RCC 7860 (cell line): ENCODE measurements around the gene RPP25.

Source experiments
- DNase-seq: peaks from one replicate; pipeline ENCODE4 v3.0.0-alpha.2; 2015; ENCODE audit warnings: low spot score
- FAIRE-seq: peaks from 2 replicates; lab custom pipeline; 2012; peaks lifted over from hg19 to GRCh38; lab: Jason Lieb, UNC

Gene RPP25, protein sequence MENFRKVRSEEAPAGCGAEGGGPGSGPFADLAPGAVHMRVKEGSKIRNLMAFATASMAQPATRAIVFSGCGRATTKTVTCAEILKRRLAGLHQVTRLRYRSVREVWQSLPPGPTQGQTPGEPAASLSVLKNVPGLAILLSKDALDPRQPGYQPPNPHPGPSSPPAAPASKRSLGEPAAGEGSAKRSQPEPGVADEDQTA

DNA sequence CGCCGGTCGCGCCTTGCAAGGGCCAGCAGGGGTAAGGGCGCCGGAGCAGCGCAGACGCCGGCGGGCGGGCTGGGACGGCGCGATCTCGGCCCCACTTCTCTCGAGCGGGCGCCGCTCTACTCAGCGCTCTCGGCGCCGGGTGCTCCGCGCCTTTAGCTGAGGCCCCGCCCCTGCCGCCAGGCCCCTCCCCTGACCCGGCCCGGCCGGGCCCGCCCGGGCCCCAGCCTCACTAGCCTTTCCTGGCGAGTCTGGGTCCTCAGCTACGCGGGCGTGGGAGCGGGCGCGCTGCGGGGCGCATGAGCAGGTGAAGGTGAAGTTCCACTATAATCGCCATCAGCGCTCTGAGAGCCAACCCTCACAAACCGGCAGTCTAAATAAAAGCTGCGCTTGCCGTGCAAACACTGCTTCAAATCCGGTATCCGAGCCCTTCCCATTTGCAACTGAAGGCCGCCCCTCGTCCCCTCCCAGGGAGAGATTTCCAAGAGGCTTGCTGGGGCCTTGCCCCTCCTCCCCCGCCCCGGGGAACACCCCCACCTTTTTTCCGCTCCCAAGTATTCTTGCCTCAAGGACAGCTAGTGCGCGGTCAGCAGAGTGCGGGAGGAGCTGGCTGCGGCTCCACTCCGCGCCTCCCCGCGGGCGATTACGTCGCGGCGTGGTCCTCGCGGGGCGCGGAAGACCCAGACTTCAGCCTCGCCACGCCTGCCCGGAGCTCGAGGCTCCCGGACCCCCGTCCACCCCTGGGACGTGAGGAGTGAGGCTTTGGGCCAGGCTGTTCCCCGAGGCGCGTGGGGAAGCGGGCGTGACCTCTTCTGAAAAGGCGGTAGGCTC, at the start of gene RPP25:
Gene RPP25, minus strand, starts transcription at position 125 of the 828 bp plus-strand sequence. CDS start 189 bp downstream, outside the sequence.
- FAIRE-seq = no peak
- peak; percentile 56 for DNase-seq

DNA sequence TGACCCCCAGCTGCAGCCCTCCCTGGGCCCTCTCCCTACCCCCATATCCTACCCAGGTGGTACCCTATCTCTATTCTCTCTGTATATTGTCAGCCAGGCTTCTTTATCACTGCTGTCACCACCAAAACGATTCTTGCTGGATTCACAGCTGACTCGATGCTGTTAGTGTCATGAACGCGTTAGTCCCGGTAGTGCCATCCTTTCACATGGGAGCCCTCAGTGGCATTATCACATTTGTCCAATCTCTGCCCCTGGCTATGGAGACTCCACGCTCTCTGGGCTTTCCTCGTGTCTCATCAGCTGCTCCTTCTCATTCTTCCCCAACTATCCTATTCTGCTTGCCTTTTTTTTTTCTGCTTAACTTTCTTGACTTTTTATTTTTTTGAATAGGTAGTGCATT, 45.8 kb upstream of the RPP25 start:
- no peak for DNase-seq
- no peak for FAIRE-seq

DNA sequence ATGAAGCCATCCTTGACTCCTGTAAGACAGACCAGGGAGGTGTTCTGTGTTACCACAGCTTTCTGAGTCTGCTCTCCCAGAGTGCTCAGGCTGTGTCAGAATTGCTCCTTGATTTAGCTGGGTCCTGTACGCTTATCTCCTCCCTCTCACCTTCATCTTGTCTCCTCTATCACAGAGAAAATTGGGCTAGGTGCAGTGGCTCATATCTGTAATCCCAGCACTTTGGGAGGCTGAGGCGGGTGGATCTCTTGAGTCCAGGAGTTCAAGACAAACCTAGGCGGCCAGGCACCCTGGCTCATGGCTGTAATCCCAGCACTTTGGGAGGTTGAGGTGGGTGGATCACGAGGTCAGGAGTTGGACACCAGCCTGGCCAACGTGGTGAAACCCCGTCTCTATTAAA, 44.7 kb upstream of the RPP25 start:
- FAIRE-seq = no peak
- DNase-seq = no peak

DNA sequence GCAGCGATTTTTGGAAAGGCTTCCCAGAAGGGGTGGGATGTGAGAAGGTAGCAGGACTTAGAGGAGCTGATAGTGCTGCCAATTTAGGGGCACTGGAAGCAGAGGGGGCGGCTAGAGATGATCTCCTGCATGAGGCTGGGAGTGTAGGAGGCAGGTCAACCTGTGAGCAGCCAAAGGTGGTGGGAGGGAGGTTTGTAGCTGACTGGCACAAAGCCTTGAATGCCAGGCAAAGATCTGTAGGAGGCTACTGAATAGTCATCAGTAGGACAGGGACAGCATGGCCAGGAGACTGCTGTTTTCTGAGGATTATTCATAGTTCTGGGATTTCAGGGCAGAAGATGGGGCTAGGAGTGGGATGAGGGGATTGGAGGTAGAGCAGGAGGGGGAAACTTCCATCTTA, 41.0 kb upstream of the RPP25 start:
- no peak for DNase-seq
- no peak for FAIRE-seq

DNA sequence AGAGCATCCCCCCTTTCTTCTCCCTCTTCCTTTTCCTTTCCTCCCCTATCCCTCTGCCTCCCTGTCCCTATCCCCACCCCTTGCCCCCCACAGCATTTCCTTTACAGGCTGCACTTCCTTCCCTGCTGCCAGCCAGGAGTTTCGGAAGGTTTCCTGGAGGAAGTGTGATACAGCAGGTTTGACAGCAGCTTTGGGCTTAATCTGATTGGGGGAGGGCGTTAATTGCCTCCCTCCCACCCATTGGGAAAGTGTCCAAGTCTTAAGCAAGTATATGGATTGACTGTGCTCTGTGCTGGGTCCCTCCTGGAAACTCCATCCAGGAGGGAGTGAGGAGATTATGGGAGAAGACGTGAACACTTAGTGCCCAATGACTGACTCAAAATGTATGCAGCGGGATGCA, 40.6 kb upstream of the RPP25 start:
- FAIRE-seq (no peak), DNase-seq (no peak)

DNA sequence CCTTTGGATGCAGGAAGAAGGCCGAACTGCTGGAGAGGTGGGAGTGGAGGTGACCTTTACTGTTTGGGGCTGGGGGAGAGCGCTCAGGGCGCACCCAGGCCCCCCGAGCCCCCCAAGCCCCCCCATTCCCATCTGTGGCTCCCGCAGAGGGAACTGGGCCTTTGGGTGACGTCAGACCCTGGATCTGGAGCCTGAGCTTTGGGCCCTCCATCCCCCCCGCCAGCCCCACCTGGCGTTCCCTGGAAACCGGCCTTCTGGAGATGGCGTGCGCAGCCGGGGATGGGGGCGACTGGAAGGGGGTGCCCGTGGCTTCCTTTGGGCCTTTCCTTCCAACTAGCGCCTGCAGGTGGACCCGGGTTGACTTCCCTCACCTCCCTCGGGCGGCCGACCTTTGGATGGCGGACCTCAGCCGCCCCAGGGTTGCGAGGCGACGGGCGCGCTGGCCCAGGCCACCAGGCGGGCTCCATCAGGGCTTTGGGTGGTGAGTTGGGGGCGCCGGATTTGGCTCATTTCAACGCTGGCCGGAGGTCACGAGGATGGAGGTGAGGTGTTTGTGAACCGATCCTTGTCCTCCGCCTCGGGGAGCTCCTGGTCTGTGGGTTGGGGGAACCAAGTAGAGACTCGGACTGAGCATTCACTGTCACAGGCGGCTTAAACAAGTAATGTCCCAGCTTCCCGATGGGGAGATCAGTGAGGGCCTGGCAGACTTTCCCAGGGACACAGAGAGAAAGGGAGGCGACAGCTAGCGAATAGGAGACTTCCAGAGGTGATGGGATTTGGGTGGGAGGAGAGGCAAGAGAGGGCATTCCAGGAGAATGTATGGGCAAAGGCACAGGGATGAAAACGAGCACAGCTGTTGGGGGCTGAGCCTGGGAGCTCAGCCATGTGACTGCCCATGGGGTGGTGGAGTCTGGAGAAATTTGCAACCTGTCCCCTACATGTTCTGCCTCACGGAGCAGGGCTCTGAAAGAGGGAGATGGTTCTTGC, 39.5 kb upstream of the RPP25 start:
- DNase-seq (no peak), FAIRE-seq (no peak)

DNA sequence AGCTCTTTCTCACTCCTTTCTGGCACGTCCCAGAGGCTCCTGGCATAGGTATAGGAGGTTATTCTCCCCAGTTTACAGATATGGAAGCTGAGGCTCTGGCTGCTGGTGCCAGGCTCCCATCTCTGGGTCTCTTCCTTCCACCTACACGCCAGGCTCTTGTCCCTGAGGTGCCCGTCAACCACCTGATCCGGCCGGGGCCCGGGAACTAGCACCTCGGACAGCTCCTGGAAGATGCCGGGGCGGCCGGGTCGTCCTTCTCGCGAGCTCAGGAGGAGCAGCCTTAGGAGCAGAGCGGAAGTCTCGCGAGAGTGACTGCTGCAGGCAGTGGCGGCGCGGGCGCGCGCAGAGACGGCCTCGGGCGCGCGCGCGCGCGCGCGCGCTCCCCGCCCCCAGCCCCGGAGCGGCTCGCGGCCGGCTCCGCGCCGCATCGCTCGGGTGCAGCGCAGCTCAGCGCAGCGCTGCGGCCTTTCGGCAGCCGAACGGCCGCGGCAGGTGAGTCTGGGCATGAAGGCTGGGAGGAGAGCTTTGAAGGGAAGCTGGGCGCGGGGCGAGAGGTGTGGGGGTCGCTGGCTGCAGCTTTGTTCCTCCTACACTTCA, 38.7 kb upstream of the RPP25 start, which contains the start of gene SCAMP5:
Gene SCAMP5, plus strand, starts transcription at position 382 of the 597 bp plus-strand sequence. CDS start 16,277 bp downstream, outside the sequence.
- DNase-seq (peak; percentile 78), FAIRE-seq (no peak)

DNA sequence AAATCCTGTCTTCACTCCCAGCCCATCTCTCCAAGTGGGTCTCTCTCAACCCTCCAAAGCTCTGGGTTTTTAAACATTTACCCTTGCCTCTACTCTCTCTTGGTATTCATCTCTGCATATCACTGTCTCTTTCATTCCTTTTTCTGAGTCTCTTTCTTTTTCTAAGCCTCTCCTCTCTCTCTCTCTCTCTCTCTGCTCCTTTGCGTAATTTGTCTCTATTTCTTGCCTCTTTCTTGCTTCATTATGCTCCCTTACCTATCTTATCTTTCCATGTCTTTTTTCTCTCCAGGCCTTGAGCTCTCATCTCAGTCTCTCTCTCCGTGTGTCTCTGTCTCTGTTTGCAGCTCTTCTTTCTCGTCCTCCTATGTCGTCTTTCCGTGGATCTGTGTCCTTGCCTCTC, 38.1 kb upstream of the RPP25 start:
- DNase-seq (no peak), FAIRE-seq (no peak)

DNA sequence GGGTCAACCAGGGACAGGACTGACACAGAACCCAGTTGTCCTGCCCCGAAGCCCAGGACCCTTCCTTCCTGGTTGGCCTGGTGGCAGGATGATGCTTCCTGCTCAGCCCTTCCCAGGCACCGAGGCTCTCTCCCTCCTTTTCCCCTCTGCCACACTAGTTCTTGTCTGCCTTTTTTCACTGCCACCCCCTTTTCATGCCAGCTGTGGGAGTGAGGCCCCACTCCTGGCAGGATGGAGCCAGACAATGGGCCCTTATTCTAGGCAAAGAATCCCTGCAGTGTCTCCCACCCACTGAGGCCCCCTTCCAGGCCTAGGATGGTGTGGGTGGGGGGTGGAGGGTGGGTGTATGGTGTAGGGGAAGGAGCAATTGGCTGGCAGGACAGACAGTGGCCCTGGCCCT, 37.7 kb upstream of the RPP25 start:
- FAIRE-seq = no peak
- DNase-seq = no peak

DNA sequence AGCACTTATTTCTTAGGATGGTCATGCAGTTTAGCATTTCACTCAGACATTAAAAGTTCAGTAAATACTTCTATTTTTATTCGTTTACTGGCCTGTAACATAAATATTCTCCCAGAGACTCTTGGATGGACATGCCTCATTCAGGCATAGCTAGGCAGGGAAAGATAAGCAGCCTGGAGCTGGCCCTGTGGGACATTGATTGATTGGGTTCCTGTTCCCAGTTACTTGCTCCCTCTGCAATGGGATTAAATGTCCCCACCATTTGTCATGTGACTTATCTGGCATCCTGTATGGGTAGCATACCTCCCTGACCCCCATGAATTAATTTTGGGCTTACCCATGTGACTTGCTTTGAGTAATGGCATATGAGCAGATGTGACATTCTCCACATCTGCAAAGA, 36.0 kb upstream of the RPP25 start:
- no peak for DNase-seq
- no peak for FAIRE-seq

DNA sequence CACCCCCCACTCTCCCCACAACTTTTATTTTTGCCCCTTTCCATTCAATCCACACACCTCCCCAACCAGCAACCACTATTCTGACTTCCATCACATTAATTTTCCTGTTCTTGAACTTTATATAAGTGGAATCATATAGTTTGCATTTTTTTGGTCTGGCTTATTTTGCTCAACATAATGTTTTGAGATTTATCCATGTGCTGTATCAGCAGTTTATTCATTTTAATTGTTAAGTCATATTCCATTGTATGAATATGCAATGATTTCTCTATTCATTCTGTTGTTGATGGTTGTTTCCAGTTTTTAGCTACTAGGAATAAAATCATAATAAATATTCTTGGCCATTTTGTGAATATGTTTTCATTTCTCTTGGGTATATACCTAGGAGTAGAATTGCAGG, 33.0 kb upstream of the RPP25 start:
- FAIRE-seq (no peak), DNase-seq (no peak)

DNA sequence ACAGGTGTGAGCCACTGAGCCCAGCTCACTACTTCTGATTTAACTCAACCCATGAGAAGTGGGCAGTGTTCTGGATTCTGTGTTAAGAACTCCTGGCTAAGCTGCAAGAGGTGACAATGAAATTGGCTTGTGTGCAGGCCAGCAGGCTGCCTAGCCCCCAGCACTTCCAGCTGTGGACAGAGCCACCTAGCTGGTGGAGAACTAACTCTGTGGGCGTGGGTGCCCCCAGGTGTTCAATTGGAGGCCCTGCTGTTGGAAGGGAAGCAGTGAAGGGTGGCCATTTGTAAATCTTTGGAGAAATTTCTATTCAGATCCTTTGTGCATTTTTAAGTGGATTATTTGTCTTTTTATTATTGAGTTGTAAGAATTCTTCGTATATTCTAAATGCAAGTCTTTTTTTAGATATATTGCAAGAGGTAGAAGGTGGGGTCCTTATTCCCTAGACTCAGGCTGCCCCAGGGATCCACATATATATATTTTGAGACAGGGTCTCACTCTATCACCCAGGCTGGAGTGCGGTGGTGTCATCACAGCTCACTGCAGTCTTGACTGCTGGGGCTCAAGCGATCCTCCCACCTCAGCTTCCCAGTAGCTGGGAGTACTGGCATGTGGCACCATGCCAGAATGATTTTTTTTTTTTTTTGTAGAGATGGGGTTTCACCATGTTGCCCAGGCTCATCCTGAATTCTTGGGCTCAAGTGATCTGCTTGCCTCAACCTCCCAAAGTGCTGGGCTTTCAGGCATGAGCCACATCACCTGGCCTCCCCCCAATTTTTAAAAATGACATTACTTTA, 31.6 kb upstream of the RPP25 start:
- no peak for FAIRE-seq

DNA sequence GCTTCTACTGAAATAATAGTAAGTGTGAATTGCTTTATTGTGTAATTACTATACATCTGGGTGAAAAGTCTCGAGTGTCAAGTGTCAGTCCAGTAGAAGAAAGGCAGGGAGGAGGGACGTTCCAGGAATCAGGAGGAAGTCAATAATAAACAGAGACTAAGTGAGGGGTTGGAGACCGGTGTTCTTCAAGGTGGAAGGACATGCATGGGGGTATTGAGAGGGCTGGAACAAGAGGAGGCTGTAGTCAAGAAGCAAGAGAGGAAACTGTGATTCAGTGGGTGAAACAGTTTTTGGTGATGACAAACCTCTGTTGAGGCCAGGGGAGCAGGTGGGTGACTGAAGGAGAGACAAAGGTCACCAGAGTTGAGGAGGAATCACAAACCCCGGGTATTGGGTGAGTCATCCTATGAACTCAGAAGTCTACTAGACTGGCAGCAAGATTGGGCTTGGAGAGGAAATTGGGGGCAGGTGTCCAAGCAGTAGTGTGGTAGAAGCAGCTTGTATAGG, 27.2 kb upstream of the RPP25 start:
- FAIRE-seq = no peak
- no peak for DNase-seq

More for the DNA sequence above, 31.6 kb upstream of the RPP25 start:
- DNase-seq = peak; percentile 25

DNA sequence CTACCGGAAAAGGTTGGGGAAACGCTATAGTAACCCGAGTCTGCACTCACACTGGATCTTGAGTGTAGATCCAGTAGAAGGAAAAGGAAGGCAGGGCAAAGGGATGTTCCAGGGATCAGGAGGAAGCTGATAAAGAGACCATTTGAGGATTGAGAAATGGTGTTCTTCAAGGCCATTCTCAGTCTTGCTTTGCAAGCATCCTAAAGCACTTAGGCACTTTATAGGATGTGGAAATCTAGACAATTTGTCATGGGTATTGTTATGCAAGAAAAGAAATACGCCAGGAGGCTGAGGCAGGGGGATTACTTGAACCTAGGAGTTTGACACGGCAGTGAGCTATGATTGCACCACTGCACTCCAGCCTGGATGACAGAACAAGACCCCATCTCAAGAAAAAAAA, 25.6 kb upstream of the RPP25 start:
- FAIRE-seq = no peak

DNA sequence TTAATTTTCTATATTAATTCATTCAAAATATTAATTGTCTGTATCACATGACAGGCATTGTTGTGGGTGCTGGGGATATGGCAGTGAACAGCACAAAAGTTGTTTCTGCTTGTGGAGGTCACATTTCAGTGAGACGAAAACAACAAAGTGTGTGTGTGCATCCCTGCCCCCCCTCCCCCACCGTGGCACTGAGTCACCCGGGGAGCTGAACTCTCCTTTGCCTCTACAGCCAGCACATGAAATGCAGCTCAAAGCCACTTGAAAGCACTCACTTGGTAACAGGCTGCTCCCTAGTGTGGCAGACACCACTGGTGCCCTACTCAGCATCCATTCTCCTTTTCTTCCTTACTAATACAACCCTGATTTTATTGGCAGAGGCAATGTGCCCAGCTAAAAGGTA, 21.9 kb upstream of the RPP25 start:
- FAIRE-seq = no peak
- DNase-seq = peak; percentile 5

More for the DNA sequence above, 25.6 kb upstream of the RPP25 start:
- DNase-seq = no peak

DNA sequence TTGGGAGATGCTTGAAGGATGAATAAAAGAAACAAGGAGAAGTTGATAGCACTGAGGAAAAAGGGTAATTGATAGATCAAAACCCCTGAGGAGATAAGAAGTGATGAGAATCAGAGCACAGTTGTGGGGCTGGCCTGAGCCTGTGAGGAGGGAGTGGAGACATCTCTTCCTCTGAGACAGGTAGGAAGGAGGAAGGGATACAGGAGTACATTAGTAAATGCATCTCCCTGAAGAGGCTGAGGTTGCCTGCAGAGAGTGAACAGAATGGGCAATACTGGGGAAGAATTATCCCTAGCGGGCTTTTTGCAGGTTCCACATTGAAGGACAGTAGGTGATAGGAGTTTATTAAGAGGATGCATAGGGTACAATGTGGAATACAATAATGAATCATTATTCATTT, 21.5 kb upstream of the RPP25 start:
- FAIRE-seq (no peak), DNase-seq (no peak)

DNA sequence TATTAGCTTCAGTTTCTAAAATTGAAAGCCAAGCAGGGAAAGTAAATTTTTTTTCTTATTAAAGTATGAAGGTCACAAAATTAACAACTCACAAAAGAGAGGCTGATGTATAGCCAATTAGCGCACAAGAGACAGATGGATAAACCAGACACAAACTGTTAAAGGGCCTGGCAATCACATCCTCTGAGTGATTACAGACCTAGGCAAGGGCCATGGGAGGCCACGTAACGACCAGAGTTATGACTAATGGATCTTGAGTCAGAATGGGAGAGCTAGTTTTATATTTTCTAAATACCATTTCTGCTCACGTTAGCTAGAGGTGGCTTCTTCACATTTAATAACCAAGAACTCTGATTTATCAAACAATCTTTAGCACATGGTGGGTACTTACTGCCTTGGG, 21.0 kb upstream of the RPP25 start:
- FAIRE-seq (no peak), DNase-seq (no peak)

DNA sequence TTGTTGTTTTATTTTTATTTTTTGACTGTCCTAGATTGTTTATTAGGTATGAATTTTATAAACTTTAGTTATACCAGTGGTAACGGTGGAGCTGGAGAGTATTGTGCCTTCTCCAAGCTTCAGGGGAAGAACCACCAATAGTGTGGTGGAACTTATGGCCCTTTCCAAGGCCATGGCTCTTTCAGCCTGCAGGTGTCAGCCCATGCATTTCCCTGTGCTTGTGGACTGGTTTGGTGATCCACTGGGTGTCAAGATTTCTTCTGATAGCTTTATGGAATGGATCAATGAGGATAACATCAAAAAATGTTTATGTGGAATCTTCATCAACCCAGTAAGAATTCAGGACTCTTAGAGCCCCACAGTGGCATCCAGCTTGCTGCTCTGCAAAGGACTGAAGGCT, 19.6 kb upstream of the RPP25 start:
- FAIRE-seq (no peak), DNase-seq (no peak)

DNA sequence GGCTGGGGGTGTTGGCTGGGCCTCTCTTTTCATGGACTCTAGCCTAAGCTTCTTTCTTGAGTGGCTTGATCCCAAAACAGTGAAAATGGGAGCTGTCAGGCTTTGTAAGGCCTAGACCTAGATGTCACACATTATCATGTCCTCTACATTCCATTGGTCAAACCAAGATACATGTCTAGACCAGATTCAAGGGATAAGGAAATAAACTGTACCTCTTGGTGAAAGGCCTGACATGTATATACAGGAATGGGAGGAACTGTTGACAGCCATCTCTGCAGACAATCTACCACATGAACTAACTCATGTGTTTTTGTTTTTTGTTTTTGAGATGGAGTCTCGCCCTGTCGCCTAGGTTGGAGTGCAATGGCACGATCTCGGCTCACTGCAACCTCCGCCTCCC, 11.1 kb upstream of the RPP25 start:
- no peak for DNase-seq
- no peak for FAIRE-seq

DNA sequence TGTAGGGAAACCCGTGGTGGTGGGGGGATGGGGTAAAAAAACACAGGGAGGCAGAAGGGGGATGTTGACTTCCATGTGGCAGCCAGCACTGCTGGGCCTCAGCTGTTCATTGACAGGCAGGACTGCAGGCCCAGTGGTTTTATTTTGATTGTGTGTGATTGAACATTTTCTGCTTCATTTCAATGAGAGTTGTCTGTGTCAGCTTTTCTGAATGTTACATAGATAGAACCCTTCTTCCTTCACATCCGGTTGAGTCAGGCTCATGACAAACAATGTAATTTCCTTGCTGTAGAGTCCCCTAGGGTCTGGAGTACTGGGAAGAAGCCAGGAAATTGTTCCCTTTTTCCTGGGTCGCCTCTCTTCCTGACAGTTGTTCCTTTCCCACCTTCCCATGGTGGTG, 8.2 kb upstream of the RPP25 start:
- FAIRE-seq (no peak), DNase-seq (peak; percentile 64)
